Small intestine (tissue), 7 donors: ENCODE measurements around the gene ANO3. TPM values are rescaled to one million over a fixed set of nuclear protein-coding genes. Genes with fewer than 3 reads are reported as not detected.

ENCODE experiments used
- DNase-seq, 2 donors: peaks; one replicate each; pipeline versions ENCODE4 v3.0.0 to v3.0.0-alpha.2; 2013
- FAIRE-seq: peaks from 2 replicates; lab custom pipeline; 2012; peaks lifted over from hg19 to GRCh38; lab: Jason Lieb, UNC
- H3K27ac ChIP-seq, 3 donors: one replicate each; pipeline ENCODE4 v1.5.1; 2013; ENCODE audit warnings: low read length in 2 of 3, mild to moderate bottlenecking in 2 of 3, control low read depth in 1 of 3, inconsistent platforms in 1 of 3, low read depth in 1 of 3, moderate library complexity in 1 of 3
- H3K27me3 ChIP-seq, 3 donors: one replicate each; pipeline ENCODE4 v1.6.1; 2013; ENCODE audit warnings: low read length in 3 of 3, inconsistent platforms in 1 of 3; ENCODE audit not compliant: control insufficient read depth in 3 of 3, insufficient read depth in 3 of 3
- H3K36me3 ChIP-seq, 3 donors: one replicate each; pipeline ENCODE4 v1.6.1; 2013; ENCODE audit warnings: low read length in 3 of 3, inconsistent platforms in 1 of 3, low read depth in 1 of 3, mild to moderate bottlenecking in 1 of 3, moderate library complexity in 1 of 3; ENCODE audit not compliant: control insufficient read depth in 3 of 3, insufficient read depth in 2 of 3
- H3K4me1 ChIP-seq, 3 donors: one replicate each; pipeline ENCODE4 v1.6.1; 2013; ENCODE audit warnings: low read length in 2 of 3, inconsistent platforms in 1 of 3, low read depth in 1 of 3, mild to moderate bottlenecking in 1 of 3, moderate library complexity in 1 of 3; ENCODE audit not compliant: control insufficient read depth in 3 of 3, insufficient read depth in 2 of 3
- H3K4me3 ChIP-seq, 3 donors: one replicate each; pipeline ENCODE4 v1.5.1; 2013; ENCODE audit warnings: low read length in 3 of 3, control low read depth in 1 of 3, inconsistent platforms in 1 of 3, low read depth in 1 of 3, mild to moderate bottlenecking in 1 of 3, moderate library complexity in 1 of 3
- H3K9me3 ChIP-seq, 2 donors: one replicate each; pipeline ENCODE4 v1.6.1; 2013; ENCODE audit warnings: low read depth in 1 of 2, low read length in 1 of 2; ENCODE audit not compliant: control insufficient read depth in 2 of 2, insufficient read depth in 1 of 2
- WGBS, 3 donors: extraction: QIAGEN DNeasy Blood & Tissue Kit; methylation state at CpG; one replicate each; pipeline ENCODE4 v1.1.7; 2013; 5-methylcytosine and 5-hydroxymethylcytosine counted together
- polyA plus RNA-seq, 4 donors: library from polyadenylated mRNA; stranded (reverse) in 3 of 4; unstranded in 1 of 4; fragments of 200-250 nt in 3 of 4; fragments of 120-200 nt in 1 of 4; gene quantifications; one replicate each; pipeline versions ENCODE4 v1.2.1 to v1.2.3, GENCODE V29; 2013
- donor health status: healthy with polysubstance abuse.
- donor health status: control.
- donor health status: control.
- donor health status: Bipolar disorder and iron deficiency.
- donor health status: healthy.

Gene ANO3
- polyA plus RNA-seq, 4 donors, result under 0.01 to 0.10 (median 0.09) TPM; not detected in 1

DNA sequence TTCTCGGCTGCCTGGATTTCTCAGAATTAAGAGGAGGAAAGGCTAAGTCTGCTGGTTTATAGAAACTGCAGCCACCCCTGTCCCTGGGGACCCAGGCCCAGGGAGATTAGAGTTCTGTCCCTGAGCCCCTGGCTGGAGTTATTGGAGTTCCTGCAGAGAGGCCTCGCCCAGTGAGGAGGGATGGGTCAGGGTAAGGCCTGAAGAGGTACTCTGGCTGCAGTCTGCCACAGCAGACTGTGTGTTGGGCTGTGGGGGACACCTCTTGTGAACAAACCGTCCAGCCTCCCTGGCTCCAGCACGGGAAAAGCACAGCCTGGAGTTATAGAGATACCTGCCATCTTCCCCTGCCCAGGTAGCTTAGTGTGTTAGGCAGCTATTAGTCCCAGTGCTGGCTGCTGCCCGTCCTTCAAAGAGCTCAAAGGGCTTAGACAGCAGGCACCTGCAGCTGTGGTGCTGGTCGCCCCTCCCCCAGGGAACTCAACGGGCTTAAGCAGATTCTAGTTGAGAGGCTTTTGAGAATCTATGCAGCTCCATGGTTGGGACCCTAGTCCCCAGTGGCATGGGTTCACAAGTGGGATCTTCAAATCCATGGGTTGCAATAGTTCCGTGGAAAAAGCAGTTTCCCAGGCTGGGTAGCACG is 276.7 kb downstream of the ANO3 start:
- no peak overlapping the region for H3K4me3 ChIP-seq
- H3K27me3 ChIP-seq, result no peaks in the 10 kb centered on the region
- FAIRE-seq (no peak), DNase-seq (no peak)
- no peak overlapping the region for H3K27ac ChIP-seq
- no peaks in the 10 kb centered on the region for H3K36me3 ChIP-seq
- H3K9me3 ChIP-seq, result peaks cover 0 to 2% of the 10 kb centered on the region in 2 donors
- WGBS, 3 donors, result 64 to 76% (median 66%) methylated on average over 9 of the region's 9 CpGs
- no peaks in the 10 kb centered on the region for H3K4me1 ChIP-seq

GRCh38 chr11:26613759-26614158 is 281.8 kb downstream of the ANO3 start:
- Histone ChIP-seq H3K27ac (no peak overlapping the region), H3K4me1 (no peaks in the 10 kb centered on the region), H3K9me3 (peaks cover 0 to 9% of the 10 kb centered on the region in 2 donors), H3K27me3 (no peaks in the 10 kb centered on the region), H3K36me3 (no peaks in the 10 kb centered on the region), H3K4me3 (no peak overlapping the region)
- 65 to 87% (median 86%) methylated on average over 2 of the region's 2 CpGs for WGBS, 3 donors
- FAIRE-seq (no peak), DNase-seq (no peak)

- Histone ChIP-seq H3K4me3 (no peak overlapping the region), H3K4me1 (no peaks in the 10 kb centered on the region), H3K9me3 (peaks cover 0 to 8% of the 10 kb centered on the region in 2 donors), H3K27me3 (no peaks in the 10 kb centered on the region), H3K27ac (no peak overlapping the region), H3K36me3 (no peaks in the 10 kb centered on the region)
- FAIRE-seq, result no peak
- no peak for DNase-seq
- 23 to 40% (median 35%) methylated on average over 1 of the region's 1 CpG for WGBS, 3 donors
These were observed 286.5 kb downstream of the ANO3 start for GRCh38 chr11:26618441-26618840.

GRCh38 chr11:26620282-26621045 is 288.5 kb downstream of the ANO3 start:
- no peaks in the 10 kb centered on the region for H3K9me3 ChIP-seq
- DNase-seq (no peak), FAIRE-seq (no peak)
- no peaks in the 10 kb centered on the region for H3K27me3 ChIP-seq
- H3K4me3 ChIP-seq, result no peak overlapping the region
- no peak overlapping the region for H3K27ac ChIP-seq
- H3K4me1 ChIP-seq, result no peaks in the 10 kb centered on the region
- 90 to 95% (median 94%) methylated on average over 1 of the region's 1 CpG for WGBS, 3 donors
- H3K36me3 ChIP-seq, result no peaks in the 10 kb centered on the region

DNA sequence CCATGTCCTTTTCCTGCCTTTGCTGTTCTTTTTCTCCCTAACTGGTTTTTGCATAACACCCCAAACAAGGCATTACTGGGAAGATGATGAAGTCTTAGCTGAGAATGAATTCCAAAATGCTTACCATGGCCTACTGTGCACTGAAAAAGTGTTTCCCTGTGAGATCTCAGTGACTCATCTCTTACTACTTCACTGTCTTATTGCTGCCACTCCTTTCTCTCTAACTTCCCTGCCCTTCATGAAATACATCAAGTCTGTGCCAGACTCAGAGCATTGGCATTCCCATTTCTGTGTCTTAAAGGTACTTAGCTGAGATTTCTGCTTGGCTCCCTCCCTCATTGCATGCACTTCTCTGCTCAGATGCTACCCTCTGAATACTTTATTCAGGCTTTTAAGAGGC is 289.2 kb downstream of the ANO3 start:
- DNase-seq (no peak), FAIRE-seq (no peak)
- no peaks in the 10 kb centered on the region for H3K27me3 ChIP-seq
- H3K27ac ChIP-seq, result no peak overlapping the region
- no peaks in the 10 kb centered on the region for H3K9me3 ChIP-seq
- H3K4me1 ChIP-seq, result no peaks in the 10 kb centered on the region
- no peak overlapping the region for H3K4me3 ChIP-seq
- no peaks in the 10 kb centered on the region for H3K36me3 ChIP-seq

- Histone ChIP-seq H3K9me3 (no peaks in the 10 kb centered on the region), H3K27ac (no peak overlapping the region), H3K4me1 (no peaks in the 10 kb centered on the region), H3K27me3 (no peaks in the 10 kb centered on the region), H3K36me3 (no peaks in the 10 kb centered on the region), H3K4me3 (no peak overlapping the region)
- FAIRE-seq, result no peak
- WGBS, 3 donors, result 73 to 87% (median 81%) methylated on average over 2 of the region's 2 CpGs
- DNase-seq, result no peak
These were observed 290.3 kb downstream of the ANO3 start for GRCh38 chr11:26622181-26622580.

GRCh38 chr11:26623076-26623659 is 291.2 kb downstream of the ANO3 start:
- Histone ChIP-seq H3K27ac (no peak overlapping the region), H3K27me3 (no peaks in the 10 kb centered on the region), H3K9me3 (no peaks in the 10 kb centered on the region), H3K4me1 (no peaks in the 10 kb centered on the region), H3K36me3 (no peaks in the 10 kb centered on the region), H3K4me3 (no peak overlapping the region)
- FAIRE-seq, result no peak
- 52 to 75% (median 72%) methylated on average over 2 of the region's 2 CpGs for WGBS, 3 donors
- DNase-seq, result no peak

DNA sequence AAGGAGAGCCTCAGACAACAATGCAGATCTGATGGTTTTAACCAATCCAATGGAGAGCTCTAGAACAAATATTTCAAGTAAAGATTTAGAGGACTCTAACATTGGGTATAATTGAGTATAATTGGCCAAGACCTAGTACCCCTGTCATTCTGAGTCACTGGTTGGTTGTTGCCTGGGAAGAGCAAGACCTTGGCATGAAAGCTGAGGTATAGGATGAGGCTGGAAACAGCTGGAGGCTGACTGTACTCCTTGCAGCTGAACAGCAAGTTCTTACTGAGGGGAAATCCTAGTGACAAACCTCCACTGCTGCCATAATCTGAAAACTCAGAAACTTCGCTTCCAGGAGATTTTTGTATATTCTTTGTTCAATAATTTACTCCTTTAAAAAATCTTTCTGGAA is 294.4 kb downstream of the ANO3 start:
- H3K4me3 ChIP-seq, result no peak overlapping the region
- no peaks in the 10 kb centered on the region for H3K9me3 ChIP-seq
- 68 to 84% (median 79%) methylated on average over 1 of the region's 1 CpG for WGBS, 3 donors
- FAIRE-seq, result no peak
- no peaks in the 10 kb centered on the region for H3K4me1 ChIP-seq
- no peak for DNase-seq
- H3K36me3 ChIP-seq, result no peaks in the 10 kb centered on the region
- H3K27me3 ChIP-seq, result no peaks in the 10 kb centered on the region
- no peak overlapping the region for H3K27ac ChIP-seq
